ENCODE measurements around the gene ACTBL2.
A peak's percentile ranks its signal among the peaks of the same experiment; 100 is the strongest.
"Not testable (repeated sequence)": the region's sequence is repeated elsewhere in the genome, so short reads cannot be mapped to it uniquely, and the experiment has no call there.

The ACTBL2 gene

DNA sequence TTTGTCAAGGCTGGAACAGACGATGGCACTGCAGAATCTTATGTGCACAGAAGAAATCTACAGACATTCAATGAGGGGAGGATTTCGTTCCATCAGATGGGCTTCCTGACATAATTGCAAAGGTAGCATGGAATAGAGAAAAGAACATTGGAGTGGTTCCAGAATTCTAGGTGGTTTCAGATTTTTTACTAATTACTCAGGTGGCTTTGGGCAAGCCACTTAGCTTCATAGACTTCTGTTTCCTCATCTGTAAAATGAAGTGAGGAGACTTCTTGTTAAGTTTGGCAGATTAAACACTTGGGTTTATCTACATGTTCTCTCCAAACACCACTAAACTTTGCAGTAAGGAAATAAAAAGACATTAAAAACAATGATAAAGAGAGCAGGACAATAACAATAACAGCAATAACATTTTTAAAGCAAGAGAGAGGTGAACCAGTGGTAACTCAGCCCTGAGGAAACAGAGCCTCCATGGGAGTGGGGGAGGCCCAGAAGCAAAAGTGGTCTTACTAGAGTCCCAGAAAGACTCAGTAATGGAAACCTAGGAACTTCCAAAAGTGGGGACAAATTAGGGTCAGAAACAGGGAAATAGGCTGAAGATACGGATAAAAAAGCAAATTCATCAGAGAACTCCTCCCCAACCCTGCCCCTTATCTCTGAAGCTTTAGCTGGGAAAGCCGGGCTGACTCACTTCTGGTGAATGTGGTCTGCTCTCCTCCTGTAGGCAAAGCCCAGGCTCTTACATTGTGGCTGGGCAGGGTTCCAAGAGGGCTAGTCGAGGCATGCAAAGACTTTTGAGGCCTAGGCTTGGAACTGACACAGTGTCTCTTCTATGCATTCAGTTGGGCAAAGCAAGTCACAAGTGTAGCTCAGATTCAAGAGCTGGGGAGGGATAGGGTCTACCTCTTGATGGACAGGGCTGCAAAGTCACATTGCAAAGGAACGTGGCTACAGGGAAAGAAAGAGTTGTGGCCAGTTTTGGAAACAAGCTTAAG, 11.8 kb upstream of the ACTBL2 start:
- peak; percentile 91 for DNase-seq (ENCODE audit: low spot score)
- no peak for FAIRE-seq

DNA sequence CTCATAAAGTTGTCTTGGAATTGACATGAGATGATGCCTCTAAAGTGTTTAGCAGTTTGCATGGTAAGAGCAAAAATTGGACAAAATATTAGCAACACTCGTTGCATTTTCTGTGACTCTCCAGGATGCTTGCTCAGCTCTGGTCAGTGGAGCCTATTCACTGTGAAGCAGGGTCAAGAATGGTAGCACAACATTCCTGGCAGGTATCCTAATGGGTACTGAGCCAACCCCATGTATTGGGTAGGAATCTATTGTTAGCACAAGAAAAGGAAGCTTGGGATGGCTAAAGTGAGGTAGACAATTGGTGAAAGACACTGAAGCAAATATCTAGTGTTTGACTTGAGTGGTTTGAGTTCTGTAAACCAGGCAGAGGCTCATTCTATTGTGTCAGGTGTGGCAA, 10.4 kb upstream of the ACTBL2 start:
- no peak for FAIRE-seq

DNA sequence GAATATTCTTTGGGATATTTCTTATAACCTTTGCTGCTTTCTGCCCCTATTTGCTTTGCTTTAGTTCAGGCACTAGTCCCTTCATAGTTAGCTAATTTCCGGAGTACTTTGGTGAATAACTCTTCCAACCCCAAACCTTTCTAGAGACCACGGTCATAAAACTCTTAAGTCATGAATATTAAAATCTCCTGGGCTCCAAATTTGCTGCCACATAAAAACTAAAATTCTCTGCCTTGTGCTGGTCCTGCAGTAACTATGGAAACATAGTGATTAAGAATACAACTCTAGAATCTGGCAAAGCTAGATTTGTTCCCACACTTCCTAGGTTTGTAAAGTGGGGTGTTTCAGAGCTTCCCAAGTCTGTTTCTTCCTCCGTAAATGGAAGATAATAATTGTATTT, 10.0 kb upstream of the ACTBL2 start:
- FAIRE-seq: no peak
- no peak for DNase-seq (ENCODE audit: low spot score)

More for the DNA sequence above, 10.4 kb upstream of the ACTBL2 start:
- DNase-seq (ENCODE audit: low spot score): peak; percentile 26

- no peak for DNase-seq (ENCODE audit: low spot score)
- FAIRE-seq: no peak
Observed at GRCh38 chr5:57491369-57491965, 8.9 kb upstream of the ACTBL2 start.

- DNase-seq (ENCODE audit: low spot score): peak; percentile 43
Observed at GRCh38 chr5:57488215-57488955, 5.8 kb upstream of the ACTBL2 start.

GRCh38 chr5:57486027-57486602, 3.5 kb upstream of the ACTBL2 start:
- FAIRE-seq (no peak), DNase-seq (ENCODE audit: low spot score) (no peak)

More at GRCh38 chr5:57488215-57488955, 5.8 kb upstream of the ACTBL2 start:
- no peak for FAIRE-seq

- no peak for DNase-seq (ENCODE audit: low spot score)
- FAIRE-seq: no peak
Observed at GRCh38 chr5:57478826-57479225, 3.8 kb downstream of the ACTBL2 start.

- FAIRE-seq: no peak
- no peak for DNase-seq (ENCODE audit: low spot score)
Observed at GRCh38 chr5:57476601-57477056, 6.0 kb downstream of the ACTBL2 start.

- DNase-seq (ENCODE audit: low spot score) (no peak), FAIRE-seq (no peak)
Observed at GRCh38 chr5:57470339-57470738, 12.3 kb downstream of the ACTBL2 start.

DNA sequence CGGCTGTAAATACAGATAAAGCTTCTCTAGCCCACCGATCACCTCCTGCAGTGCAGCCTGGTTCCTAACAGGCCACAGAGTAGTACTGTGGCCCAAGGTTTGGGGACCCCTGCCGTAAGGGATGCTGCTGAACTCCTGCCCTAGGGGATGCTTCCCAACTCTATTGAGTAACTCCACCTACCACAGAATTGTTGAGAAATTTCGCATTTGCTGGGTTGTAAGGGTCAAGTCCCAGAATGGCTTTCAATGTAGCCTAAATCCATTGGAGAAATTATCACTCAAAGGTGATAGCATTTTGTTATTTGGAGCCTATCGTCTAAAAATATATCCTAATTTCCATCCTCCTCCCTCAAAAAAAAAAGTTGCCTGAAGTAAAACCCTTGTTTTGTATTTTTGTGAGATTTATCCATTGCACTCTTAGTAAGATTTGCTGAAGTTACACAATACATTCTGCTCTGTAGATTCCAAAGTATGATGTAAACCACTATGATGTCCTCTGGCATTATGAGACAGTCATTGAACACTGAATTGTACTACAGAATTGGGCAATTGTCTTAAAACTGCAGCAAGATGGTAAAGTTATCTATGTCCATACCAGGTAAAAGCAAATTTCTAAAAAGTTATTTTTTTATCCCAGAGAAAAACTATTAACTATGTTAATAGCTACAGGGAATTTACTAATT, 14.0 kb downstream of the ACTBL2 start:
- DNase-seq (ENCODE audit: low spot score) (no peak), FAIRE-seq (no peak)

GRCh38 chr5:57466544-57466943, 16.1 kb downstream of the ACTBL2 start:
- FAIRE-seq: no peak
- no peak for DNase-seq (ENCODE audit: low spot score)

- DNase-seq (ENCODE audit: low spot score); FAIRE-seq: not testable (repeated sequence)
Observed at GRCh38 chr5:57460056-57460455, 22.6 kb downstream of the ACTBL2 start.

DNA sequence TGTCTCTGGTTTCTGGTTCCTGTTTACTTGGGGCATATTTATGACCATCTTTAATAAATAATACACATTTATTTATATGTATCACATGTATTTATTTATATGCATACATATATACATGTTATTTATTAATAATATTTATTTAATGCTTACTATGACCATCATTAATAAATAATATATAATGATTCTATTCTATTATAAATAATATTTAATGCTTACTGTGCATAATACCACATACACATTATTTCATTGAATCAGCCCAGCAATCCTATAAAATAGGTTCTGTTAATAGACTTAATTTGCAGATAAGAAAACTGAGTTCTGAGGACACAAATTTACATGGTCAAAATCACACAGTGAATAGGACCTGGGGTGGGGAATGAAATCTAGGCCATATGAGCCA, 24.2 kb downstream of the ACTBL2 start:
- no peak for FAIRE-seq
- DNase-seq (ENCODE audit: low spot score): no peak

DNA sequence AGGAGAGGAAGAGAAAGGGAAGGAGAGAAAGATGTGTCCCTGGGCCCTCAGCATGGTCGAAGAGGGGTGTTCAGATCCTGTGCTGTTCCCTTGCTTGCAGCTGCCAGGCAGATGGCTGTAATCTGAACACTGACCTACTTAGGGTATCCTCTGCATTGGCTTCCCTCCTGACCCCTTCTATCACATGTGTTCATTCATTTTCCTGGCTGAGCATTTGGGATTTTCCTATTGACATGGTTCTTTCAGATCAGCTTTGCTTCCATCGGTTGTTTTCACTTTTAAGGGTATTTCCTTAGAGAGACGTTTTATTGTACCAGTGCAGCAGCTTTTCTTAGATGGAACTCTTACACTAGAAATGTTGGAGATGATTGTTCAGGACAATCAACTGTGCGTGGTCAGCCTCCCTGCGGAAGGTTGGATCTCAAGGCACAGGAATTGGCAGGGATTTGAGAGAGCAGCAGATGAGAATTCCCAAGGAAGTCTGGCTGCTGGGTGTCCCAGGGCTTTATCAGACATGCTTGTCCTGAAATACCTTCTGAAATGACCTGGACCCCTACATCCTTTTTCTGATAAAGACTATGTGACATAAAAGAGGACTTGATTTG, 26.0 kb downstream of the ACTBL2 start:
- FAIRE-seq (peak; percentile 20), DNase-seq (ENCODE audit: low spot score) (no peak)

GRCh38 chr5:57455511-57456455, 26.8 kb downstream of the ACTBL2 start:
- DNase-seq (ENCODE audit: low spot score): no peak
- no peak for FAIRE-seq

DNA sequence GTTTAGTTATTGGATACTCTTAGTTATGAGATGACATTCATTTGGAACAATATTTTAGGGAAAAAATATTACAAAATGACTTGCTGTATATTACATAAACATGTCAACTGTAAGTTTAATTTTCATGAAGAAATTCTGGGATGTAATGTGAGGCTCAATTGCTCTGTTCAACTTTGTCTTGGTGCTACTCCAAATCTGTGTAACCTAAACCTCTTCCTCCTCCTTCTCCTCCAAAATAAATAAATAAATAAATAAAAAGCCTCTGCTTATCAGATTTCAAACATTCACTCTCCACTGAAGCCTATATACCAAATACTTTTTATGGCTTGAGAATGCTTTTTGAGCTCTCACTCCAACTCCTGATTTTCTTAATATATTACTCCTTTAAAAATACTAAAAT, 27.7 kb downstream of the ACTBL2 start:
- FAIRE-seq: no peak
- DNase-seq (ENCODE audit: low spot score): no peak

DNA sequence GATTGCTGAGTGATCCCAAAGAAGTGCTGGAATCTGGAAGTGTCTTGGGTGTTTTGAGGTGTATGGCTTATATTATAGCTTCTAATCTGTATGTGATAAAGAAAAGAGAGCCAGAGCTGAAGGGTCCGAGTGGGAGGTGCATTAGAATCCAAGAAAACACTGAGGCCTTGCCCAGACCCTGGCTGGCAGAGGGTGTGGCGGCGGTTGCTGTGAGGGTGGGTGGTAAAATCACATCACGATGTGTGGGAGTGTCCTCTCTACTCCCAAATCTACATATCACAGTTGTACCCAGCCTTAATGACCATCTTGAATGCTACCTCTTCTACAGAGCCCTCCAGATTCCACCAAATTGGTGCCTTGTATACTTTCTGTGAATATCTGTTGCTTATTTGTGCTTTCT, 28.9 kb downstream of the ACTBL2 start:
- no peak for DNase-seq (ENCODE audit: low spot score)
- FAIRE-seq: no peak

GRCh38 chr5:57452885-57453284, 29.7 kb downstream of the ACTBL2 start:
- DNase-seq (ENCODE audit: low spot score): no peak
- FAIRE-seq: no peak

Measured in urothelium cell line (cell line).